ENCODE results near the gene CCDC9.
A peak's percentile ranks its signal among the peaks of the same experiment; 100 is the strongest.

CCDC9 gene

DNA sequence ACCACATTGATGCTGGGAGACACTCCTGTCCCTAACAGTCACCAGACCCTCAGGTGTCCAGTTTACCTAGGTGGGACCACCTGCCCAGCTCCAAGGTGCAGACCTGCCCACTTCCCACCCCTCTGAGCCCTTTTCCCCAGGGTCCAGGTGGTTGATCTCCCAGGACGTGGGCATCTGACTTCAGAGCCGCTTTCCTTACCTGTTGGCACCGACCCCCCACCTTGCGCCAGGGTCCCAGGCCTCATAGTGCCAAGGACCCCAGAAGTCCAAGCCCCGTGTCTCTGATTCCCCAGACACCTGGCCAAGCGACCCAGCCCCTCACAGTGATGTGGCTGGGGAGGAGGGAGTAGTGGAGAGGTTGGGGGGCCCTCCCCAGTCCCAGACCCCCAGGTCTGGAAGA lies 15.8 kb upstream of the CCDC9 start:
- Histone ChIP-seq H3K36me3 (replicated peaks) (no peaks in the 10 kb centered on the region), H3K4me3 (ENCODE audit: low read depth, low read length) (no peak overlapping the region), H3K27me3 (replicated peaks) (no peaks in the 10 kb centered on the region), H3K27ac (no peak overlapping the region)
- no peak for DNase-seq
- TF ChIP-seq, protein P1, sequence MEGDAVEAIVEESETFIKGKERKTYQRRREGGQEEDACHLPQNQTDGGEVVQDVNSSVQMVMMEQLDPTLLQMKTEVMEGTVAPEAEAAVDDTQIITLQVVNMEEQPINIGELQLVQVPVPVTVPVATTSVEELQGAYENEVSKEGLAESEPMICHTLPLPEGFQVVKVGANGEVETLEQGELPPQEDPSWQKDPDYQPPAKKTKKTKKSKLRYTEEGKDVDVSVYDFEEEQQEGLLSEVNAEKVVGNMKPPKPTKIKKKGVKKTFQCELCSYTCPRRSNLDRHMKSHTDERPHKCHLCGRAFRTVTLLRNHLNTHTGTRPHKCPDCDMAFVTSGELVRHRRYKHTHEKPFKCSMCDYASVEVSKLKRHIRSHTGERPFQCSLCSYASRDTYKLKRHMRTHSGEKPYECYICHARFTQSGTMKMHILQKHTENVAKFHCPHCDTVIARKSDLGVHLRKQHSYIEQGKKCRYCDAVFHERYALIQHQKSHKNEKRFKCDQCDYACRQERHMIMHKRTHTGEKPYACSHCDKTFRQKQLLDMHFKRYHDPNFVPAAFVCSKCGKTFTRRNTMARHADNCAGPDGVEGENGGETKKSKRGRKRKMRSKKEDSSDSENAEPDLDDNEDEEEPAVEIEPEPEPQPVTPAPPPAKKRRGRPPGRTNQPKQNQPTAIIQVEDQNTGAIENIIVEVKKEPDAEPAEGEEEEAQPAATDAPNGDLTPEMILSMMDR (IDR thresholded peaks at IDR 0.05; ENCODE audit: low read depth, low read length, missing control alignments): no peak
- in situ Hi-C loops (cut with HindIII; ENCODE audit: low pct_ligation_motif_present, low sequenced_read_pairs): no loop called here

DNA sequence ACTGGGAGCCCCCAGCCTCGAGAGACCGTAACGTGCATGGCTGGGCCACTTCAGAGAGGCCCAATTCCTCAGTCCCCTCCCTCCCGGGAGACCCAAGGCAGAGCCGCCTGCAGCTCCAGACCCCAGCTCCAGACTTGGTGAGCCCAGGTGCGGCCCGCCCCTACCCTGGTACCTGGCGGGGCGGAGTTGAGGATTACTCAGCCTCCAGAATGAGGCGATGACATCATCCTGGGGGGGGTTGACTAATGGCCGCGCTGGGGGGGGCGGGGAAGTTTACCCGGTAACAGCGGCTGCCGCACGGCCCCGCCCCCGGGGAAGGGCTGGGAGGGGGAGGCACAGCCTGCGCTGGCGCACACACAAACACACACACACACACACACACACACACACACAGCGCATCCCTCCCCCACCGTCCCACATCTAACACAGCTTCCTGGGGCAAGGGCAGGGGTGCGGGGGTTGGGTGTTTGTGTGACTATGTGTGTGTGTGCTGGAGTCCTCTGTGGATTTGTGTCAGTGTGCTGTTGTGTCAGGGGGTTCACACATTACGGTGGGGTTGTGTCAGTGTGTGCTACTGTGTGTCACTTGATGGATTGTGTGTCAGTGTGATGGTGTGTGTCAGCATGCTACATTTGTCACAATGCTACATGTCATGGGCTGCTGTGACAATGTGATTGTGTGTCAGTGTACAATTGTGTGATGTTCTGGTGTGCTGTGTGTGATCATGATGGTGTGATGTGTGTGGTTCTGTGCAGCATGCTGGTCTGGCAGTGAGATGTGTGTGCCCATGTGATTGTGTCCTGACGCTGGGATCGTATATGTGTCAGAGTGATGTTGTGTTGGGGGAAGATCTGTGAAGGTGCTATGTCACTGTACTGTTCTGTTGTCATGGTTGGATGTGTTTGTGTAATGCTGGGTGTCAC lies 15.1 kb upstream of the CCDC9 start:
- DNase-seq: peak; percentile 68
- TF ChIP-seq, protein P1 (IDR thresholded peaks at IDR 0.05; ENCODE audit: low read depth, low read length, missing control alignments): no peak
- Histone ChIP-seq H3K27ac (no peak overlapping the region), H3K36me3 (replicated peaks) (no peaks in the 10 kb centered on the region), H3K27me3 (replicated peaks) (no peaks in the 10 kb centered on the region), H3K4me3 (ENCODE audit: low read depth, low read length) (peak overlapping the region; percentile 9)
- in situ Hi-C loops (cut with HindIII; ENCODE audit: low pct_ligation_motif_present, low sequenced_read_pairs): no loop called here

DNA sequence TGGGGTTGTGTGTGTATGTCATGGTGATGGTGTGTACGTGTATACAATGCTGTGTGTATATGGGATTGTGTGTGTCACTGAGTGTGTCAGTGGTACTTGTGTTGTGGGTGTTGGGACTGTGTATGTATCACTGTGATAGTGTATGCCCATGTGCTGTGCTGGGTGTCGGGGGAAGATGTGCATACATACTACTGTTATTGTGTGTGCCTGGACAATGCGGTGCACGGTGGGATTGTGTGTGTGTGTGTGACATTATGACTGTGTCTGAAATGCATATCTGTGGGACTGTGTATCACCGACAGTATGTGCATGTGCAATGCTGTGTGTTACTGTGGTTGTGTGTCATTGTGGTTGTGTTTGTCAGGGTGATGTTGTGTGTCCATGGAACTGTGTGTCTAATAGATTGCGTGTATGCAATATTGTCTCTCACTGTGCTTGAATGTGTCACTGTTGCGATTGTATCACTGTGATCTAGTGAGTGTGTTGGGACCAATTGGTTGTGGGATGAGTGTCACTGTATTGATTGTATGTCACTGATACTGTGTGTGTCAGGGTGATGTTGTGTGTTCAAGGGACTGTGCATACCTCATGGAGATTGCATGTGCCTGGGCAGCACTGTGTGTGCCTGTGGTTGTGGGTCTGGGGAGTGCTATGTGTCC lies 14.3 kb upstream of the CCDC9 start:
- H3K27ac ChIP-seq: no peak overlapping the region
- no peak for DNase-seq
- in situ Hi-C loops (cut with HindIII; ENCODE audit: low pct_ligation_motif_present, low sequenced_read_pairs): no loop called here
- TF ChIP-seq, protein P1 (IDR thresholded peaks at IDR 0.05; ENCODE audit: low read depth, low read length, missing control alignments): no peak
- no peaks in the 10 kb centered on the region for H3K36me3 ChIP-seq (replicated peaks)
- no peak overlapping the region for H3K4me3 ChIP-seq (ENCODE audit: low read depth, low read length)
- no peaks in the 10 kb centered on the region for H3K27me3 ChIP-seq (replicated peaks)

DNA sequence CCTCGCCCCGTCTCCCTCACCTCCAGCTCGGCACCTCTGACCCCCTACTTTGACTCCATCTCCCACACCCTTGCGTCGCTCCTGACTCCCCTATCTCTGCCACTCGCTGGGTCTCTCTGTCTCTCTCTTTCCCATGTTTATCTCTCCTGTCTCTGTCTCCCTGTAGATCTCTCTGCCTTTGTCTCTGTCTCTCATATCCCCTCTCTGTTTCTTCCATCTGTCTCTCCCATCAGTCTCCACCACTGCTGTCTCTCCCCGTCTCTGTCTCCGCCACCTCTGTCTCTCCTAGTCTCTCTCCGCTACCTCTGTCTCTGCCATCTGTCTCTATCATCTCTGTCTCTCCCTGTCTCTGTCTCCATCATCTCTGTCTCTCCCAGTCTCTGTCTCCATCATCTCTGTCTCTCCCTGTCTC lies 13.0 kb upstream of the CCDC9 start:
- Histone ChIP-seq H3K36me3 (replicated peaks) (no peaks in the 10 kb centered on the region), H3K27me3 (replicated peaks) (no peaks in the 10 kb centered on the region), H3K4me3 (ENCODE audit: low read depth, low read length) (peak overlapping the region; percentile 35), H3K27ac (no peak overlapping the region)
- in situ Hi-C loops (cut with HindIII; ENCODE audit: low pct_ligation_motif_present, low sequenced_read_pairs): no loop called here
- TF ChIP-seq, protein P1 (IDR thresholded peaks at IDR 0.05; ENCODE audit: low read depth, low read length, missing control alignments): no peak
- no peak for DNase-seq

DNA sequence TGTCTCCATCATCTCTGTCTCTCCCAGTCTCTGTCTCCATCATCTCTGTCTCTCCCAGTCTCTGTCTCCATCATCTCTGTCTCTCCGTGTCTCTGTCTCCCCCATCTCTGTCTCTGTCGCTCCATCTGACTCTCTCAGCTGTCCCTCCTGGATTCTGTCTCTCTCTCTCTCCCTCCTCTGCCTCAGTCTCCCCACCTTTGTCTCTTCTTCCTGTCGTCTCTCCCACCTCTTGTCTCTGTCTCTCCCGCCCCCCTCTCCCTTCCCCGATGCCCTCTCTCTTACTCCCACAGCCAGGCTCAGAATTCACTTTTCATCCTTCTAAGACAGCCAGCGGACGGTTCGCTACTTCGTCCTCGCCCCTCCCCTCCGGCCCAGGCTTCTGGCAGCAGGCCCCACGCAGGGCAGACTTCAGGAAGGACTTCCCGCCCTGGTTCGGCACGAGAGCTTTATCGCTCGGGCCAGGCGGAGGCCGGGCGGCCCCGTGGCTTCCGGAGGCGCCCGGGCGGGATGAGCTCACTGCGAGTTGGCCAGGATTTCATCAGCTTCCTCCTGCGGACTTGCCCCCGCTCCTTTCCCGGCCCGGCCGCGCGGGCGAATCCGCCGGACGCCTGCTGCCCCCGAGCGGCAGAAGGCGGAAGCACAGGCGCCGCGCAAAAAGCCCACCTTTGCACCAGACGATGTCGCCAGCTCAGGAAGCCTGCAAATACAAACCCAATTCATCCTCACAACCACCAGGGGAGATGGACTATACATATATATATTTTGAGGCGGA lies 12.4 kb upstream of the CCDC9 start:
- TF ChIP-seq, protein P1 (IDR thresholded peaks at IDR 0.05; ENCODE audit: low read depth, low read length, missing control alignments): peak; percentile 79
- in situ Hi-C loops (cut with HindIII; ENCODE audit: low pct_ligation_motif_present, low sequenced_read_pairs): no loop called here
- H3K36me3 ChIP-seq (replicated peaks): no peaks in the 10 kb centered on the region
- H3K27me3 ChIP-seq (replicated peaks): no peaks in the 10 kb centered on the region
- DNase-seq: peak; percentile 95
- H3K4me3 ChIP-seq (ENCODE audit: low read depth, low read length): peak overlapping the region; percentile 43
- peak overlapping the region; percentile 59 for H3K27ac ChIP-seq
